Liver (tissue), 3 donors: ENCODE results near the gene TAF4.

Source experiments
- FOXA1 ChIP-seq: IDR thresholded peaks from 2 replicates; pipeline ENCODE4 v1.6.1; 2016; ENCODE audit warnings: antibody characterized with exemption
- GABPA ChIP-seq, 2 donors: IDR thresholded peaks in 1 of 2; conservative IDR thresholded peaks in 1 of 2; 2 replicates each; pipeline ENCODE4 v1.6.1; 2016; ENCODE audit warnings: antibody characterized with exemption in 2 of 2, mild to moderate bottlenecking in 1 of 2, moderate library complexity in 1 of 2
- HNF4A ChIP-seq, 2 donors: conservative IDR thresholded peaks; 2 replicates each; pipeline ENCODE4 v1.6.1; 2016; ENCODE audit warnings: antibody characterized with exemption in 2 of 2, mild to moderate bottlenecking in 2 of 2
- JUND ChIP-seq, 2 donors: IDR thresholded peaks; 2 replicates each; pipeline ENCODE4 v1.6.1; 2016; ENCODE audit warnings: antibody characterized with exemption in 2 of 2
- RAD21 ChIP-seq, 2 donors: IDR thresholded peaks; 2 replicates each; pipeline ENCODE4 v1.6.1; 2016; ENCODE audit warnings: antibody characterized with exemption in 2 of 2, mild to moderate bottlenecking in 2 of 2
- REST ChIP-seq: IDR thresholded peaks from 2 replicates; pipeline ENCODE4 v1.6.1; 2016; ENCODE audit warnings: antibody characterized with exemption, mild to moderate bottlenecking
- SP1 ChIP-seq: IDR thresholded peaks from 2 replicates; pipeline ENCODE4 v1.6.1; 2018; ENCODE audit warnings: antibody characterized with exemption, mild to moderate bottlenecking
- TAF1 ChIP-seq: conservative IDR thresholded peaks from 2 replicates; pipeline ENCODE4 v1.6.1; 2016; ENCODE audit warnings: antibody characterized with exemption, mild to moderate bottlenecking
- YY1 ChIP-seq: IDR thresholded peaks from 2 replicates; pipeline ENCODE4 v1.6.1; 2016; ENCODE audit warnings: antibody characterized with exemption, mild to moderate bottlenecking
- TF ChIP-seq, protein P1 (sequence below): fragments of 150-350 bp; IDR thresholded peaks from 2 replicates; pipeline ENCODE4 v1.5.1; 2017; ENCODE audit warnings: improper control_type of control experiment, low read depth, low read length; ENCODE audit not compliant: missing input control
- TF ChIP-seq, protein P2 (sequence below): IDR thresholded peaks from 2 replicates; pipeline ENCODE4 v1.6.1; 2016; ENCODE audit warnings: antibody characterized with exemption
- TF ChIP-seq, protein P3 (sequence below): IDR thresholded peaks from 2 replicates; pipeline ENCODE4 v1.6.1; 2016; ENCODE audit warnings: antibody characterized with exemption
- TF ChIP-seq, protein P4 (sequence below): IDR thresholded peaks from 2 replicates; pipeline ENCODE4 v1.6.1; 2016; ENCODE audit warnings: antibody characterized with exemption
- donor health status: healthy.
- donor health status: healthy.

GRCh38 chr20:61929971-61930666, 135.6 kb downstream of the TAF4 start:
- TF ChIP-seq, protein P1, sequence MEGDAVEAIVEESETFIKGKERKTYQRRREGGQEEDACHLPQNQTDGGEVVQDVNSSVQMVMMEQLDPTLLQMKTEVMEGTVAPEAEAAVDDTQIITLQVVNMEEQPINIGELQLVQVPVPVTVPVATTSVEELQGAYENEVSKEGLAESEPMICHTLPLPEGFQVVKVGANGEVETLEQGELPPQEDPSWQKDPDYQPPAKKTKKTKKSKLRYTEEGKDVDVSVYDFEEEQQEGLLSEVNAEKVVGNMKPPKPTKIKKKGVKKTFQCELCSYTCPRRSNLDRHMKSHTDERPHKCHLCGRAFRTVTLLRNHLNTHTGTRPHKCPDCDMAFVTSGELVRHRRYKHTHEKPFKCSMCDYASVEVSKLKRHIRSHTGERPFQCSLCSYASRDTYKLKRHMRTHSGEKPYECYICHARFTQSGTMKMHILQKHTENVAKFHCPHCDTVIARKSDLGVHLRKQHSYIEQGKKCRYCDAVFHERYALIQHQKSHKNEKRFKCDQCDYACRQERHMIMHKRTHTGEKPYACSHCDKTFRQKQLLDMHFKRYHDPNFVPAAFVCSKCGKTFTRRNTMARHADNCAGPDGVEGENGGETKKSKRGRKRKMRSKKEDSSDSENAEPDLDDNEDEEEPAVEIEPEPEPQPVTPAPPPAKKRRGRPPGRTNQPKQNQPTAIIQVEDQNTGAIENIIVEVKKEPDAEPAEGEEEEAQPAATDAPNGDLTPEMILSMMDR = no peak
- TF ChIP-seq JUND (IDR thresholded peaks at IDR 0.05) = no peak
- no peak for TF ChIP-seq REST
- no peak for TF ChIP-seq TAF1
- TF ChIP-seq SP1 = no peak
- no peak for TF ChIP-seq YY1
- TF ChIP-seq RAD21 (IDR thresholded peaks at IDR 0.05) = no peak
- TF ChIP-seq, protein P2, sequence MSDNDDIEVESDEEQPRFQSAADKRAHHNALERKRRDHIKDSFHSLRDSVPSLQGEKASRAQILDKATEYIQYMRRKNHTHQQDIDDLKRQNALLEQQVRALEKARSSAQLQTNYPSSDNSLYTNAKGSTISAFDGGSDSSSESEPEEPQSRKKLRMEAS = no peak
- TF ChIP-seq GABPA (IDR thresholded peaks at IDR 0.05 in 1 of 2, conservative IDR thresholded peaks at IDR 0.05 in 1 of 2) = no peak
- TF ChIP-seq, protein P3, sequence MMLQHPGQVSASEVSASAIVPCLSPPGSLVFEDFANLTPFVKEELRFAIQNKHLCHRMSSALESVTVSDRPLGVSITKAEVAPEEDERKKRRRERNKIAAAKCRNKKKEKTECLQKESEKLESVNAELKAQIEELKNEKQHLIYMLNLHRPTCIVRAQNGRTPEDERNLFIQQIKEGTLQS = no peak
- no peak for TF ChIP-seq FOXA1
- TF ChIP-seq HNF4A (conservative IDR thresholded peaks at IDR 0.05) = no peak
- TF ChIP-seq, protein P4, sequence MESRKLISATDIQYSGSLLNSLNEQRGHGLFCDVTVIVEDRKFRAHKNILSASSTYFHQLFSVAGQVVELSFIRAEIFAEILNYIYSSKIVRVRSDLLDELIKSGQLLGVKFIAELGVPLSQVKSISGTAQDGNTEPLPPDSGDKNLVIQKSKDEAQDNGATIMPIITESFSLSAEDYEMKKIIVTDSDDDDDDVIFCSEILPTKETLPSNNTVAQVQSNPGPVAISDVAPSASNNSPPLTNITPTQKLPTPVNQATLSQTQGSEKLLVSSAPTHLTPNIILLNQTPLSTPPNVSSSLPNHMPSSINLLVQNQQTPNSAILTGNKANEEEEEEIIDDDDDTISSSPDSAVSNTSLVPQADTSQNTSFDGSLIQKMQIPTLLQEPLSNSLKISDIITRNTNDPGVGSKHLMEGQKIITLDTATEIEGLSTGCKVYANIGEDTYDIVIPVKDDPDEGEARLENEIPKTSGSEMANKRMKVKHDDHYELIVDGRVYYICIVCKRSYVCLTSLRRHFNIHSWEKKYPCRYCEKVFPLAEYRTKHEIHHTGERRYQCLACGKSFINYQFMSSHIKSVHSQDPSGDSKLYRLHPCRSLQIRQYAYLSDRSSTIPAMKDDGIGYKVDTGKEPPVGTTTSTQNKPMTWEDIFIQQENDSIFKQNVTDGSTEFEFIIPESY = no peak
